Osteocyte (in vitro differentiated cells): ENCODE measurements around the gene TSPAN32. TPM values are rescaled to one million over a fixed set of nuclear protein-coding genes. Genes with fewer than 3 reads are reported as not detected.

Experiments used
- DNase-seq: peaks from one replicate; pipeline ENCODE4 v3.0.0; 2021; ENCODE audit warnings: mixed read lengths; ENCODE audit not compliant: unreplicated experiment; ENCODE audit errors: extremely low spot score
- H3K27ac Mint-ChIP-seq: one replicate; pipeline ENCODE4 v1.8.0; 2021; ENCODE audit warnings: mild to moderate bottlenecking, mixed read lengths; ENCODE audit not compliant: unreplicated experiment
- H3K27me3 Mint-ChIP-seq: one replicate; pipeline ENCODE4 v1.8.0; 2021; ENCODE audit warnings: mixed read lengths; ENCODE audit not compliant: unreplicated experiment
- H3K36me3 Mint-ChIP-seq: one replicate; pipeline ENCODE4 v1.8.0; 2021; ENCODE audit warnings: mixed read lengths; ENCODE audit not compliant: unreplicated experiment
- H3K4me1 Mint-ChIP-seq: one replicate; pipeline ENCODE4 v1.8.0; 2021; ENCODE audit warnings: mixed read lengths; ENCODE audit not compliant: unreplicated experiment
- H3K4me3 Mint-ChIP-seq: one replicate; pipeline ENCODE4 v1.8.0; 2021; ENCODE audit warnings: mild to moderate bottlenecking, moderate library complexity, mixed read lengths; ENCODE audit not compliant: unreplicated experiment
- H3K9me3 Mint-ChIP-seq: one replicate; pipeline ENCODE4 v1.8.0; 2021; ENCODE audit warnings: mixed read lengths; ENCODE audit not compliant: unreplicated experiment
- CTCF ChIP-seq: fragments of 200-600 bp; sonication (generic); IDR thresholded peaks from 2 replicates; pipeline ENCODE4 v1.5.0; 2021; ENCODE audit warnings: antibody characterized with exemption, mild to moderate bottlenecking, moderate library complexity
- total RNA-seq: library from RNA; stranded (reverse); gene quantifications from 2 replicates; pipeline ENCODE4 v1.2.1, GENCODE V29; 2021

Gene TSPAN32
- total RNA-seq, 1 donor from 2014 or later = 1.2 TPM

- Mint-ChIP-seq H3K27ac (no peak overlapping the region), H3K27me3 (peaks cover under 1% of the 10 kb centered on the region), H3K36me3 (no peaks in the 10 kb centered on the region), H3K4me1 (peaks cover 31% of the 10 kb centered on the region), H3K9me3 (no peaks in the 10 kb centered on the region), H3K4me3 (no peak overlapping the region)
- TF ChIP-seq CTCF = no peak
- peak; percentile 81 for DNase-seq
These were observed 588 bp downstream of the TSPAN32 start for GRCh38 chr11:2302306-2302895.

- no peak for DNase-seq
- Mint-ChIP-seq H3K4me3 (no peak overlapping the region), H3K27ac (no peak overlapping the region), H3K9me3 (no peaks in the 10 kb centered on the region), H3K4me1 (peaks cover 31% of the 10 kb centered on the region), H3K27me3 (no peaks in the 10 kb centered on the region), H3K36me3 (no peaks in the 10 kb centered on the region)
- TF ChIP-seq CTCF = no peak
These were observed 1.2 kb downstream of the TSPAN32 start for GRCh38 chr11:2302896-2303626.

GRCh38 chr11:2303627-2304505, 2.1 kb downstream of the TSPAN32 start:
- H3K27me3 Mint-ChIP-seq = no peaks in the 10 kb centered on the region
- peaks cover 31% of the 10 kb centered on the region for H3K4me1 Mint-ChIP-seq
- DNase-seq = peak; percentile 76
- no peaks in the 10 kb centered on the region for H3K9me3 Mint-ChIP-seq
- peak overlapping the region; percentile 4 for H3K27ac Mint-ChIP-seq
- H3K4me3 Mint-ChIP-seq = no peak overlapping the region
- H3K36me3 Mint-ChIP-seq = no peaks in the 10 kb centered on the region
- TF ChIP-seq CTCF = no peak

- Mint-ChIP-seq H3K36me3 (no peaks in the 10 kb centered on the region), H3K4me3 (no peak overlapping the region), H3K9me3 (no peaks in the 10 kb centered on the region), H3K4me1 (peaks cover 31% of the 10 kb centered on the region), H3K27ac (no peak overlapping the region), H3K27me3 (no peaks in the 10 kb centered on the region)
- peak; percentile 76 for DNase-seq
- no peak for TF ChIP-seq CTCF
These were observed 2.8 kb downstream of the TSPAN32 start for GRCh38 chr11:2304506-2305139.
